Right lobe of liver (tissue), 4 donors: Measurements from ENCODE around the gene TSPAN14.

Experiments used
- POLR2A ChIP-seq: fragments of 450-650 bp; IDR thresholded peaks from one replicate; pipeline ENCODE4 v1.6.1; 2017; ENCODE audit warnings: antibody characterized with exemption, mild to moderate bottlenecking
- TF ChIP-seq, protein P1 (sequence below), 4 donors: fragments of 200-600 bp in 3 of 4; fragments of 450-650 bp in 1 of 4; IDR thresholded peaks; one replicate each; pipeline versions ENCODE4 v1.5.1 to v1.8.0; 2016 to 2022; ENCODE audit warnings: antibody characterized with exemption in 4 of 4, mild to moderate bottlenecking in 2 of 4
- donor health status: DM: no; HTN: no; CAD: no.
- donor health status: DM: no; HTN: no; CAD: no.
- donor health status: DM: no; HTN: yes; CAD: no.

DNA sequence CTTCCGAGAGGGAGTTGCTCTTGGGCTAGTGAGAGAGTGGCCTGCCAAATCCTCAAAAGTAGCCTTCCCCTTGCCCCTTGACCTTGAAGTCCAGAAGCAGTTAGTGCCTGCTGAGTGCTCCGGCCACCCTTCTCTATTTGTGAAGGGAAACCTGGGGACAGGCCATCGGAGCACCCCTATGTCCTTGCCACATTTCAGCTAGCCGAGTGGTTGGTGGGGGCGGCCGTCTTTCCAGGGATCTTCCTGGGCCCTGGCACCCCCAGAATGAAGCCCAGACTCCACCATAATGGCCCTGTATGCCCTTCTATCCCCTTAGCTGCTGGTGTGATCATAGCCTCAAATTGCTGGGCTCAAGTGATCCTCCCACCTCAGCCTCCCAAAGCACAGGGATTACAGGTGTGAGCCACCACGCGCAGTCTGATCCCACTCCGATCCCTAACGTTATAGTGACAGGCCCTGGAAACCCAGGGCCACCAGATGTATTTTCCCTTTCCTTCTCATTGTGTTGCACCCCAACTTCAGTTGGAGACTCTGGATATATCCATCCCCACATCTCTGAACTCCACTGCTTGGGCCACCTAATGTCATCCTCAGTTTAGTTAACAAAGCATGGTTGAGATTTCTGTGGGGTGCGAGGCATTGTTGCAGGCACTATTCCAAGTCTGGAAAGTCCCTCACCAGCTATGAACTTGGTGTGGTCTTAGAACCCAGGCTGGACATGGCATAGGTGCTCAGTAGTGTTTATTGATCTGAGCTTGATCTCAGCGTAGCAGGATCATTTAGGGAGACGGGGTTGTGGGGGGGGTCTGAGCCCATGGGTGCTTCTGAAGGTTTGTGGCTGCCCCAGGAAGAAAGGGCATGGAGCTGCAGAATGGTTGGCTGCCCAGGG, 1.6 kb downstream of the TSPAN14 start:
- TF ChIP-seq, protein P1, sequence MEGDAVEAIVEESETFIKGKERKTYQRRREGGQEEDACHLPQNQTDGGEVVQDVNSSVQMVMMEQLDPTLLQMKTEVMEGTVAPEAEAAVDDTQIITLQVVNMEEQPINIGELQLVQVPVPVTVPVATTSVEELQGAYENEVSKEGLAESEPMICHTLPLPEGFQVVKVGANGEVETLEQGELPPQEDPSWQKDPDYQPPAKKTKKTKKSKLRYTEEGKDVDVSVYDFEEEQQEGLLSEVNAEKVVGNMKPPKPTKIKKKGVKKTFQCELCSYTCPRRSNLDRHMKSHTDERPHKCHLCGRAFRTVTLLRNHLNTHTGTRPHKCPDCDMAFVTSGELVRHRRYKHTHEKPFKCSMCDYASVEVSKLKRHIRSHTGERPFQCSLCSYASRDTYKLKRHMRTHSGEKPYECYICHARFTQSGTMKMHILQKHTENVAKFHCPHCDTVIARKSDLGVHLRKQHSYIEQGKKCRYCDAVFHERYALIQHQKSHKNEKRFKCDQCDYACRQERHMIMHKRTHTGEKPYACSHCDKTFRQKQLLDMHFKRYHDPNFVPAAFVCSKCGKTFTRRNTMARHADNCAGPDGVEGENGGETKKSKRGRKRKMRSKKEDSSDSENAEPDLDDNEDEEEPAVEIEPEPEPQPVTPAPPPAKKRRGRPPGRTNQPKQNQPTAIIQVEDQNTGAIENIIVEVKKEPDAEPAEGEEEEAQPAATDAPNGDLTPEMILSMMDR (IDR thresholded peaks at IDR 0.05) = no peak
- TF ChIP-seq POLR2A = no peak
